A549 (cell line): Measurements from ENCODE around the gene PRRG4.

Source experiments
- ESRRA ChIP-seq: fragments of 150-350 bp; IDR thresholded peaks from 2 replicates; pipeline ENCODE4 v1.6.1; 2014; ENCODE audit warnings: mild to moderate bottlenecking, low read length, borderline replicate concordance
- FOXS1 ChIP-seq: fragments of 250-450 bp; sonication (Bioruptor Pico); IDR thresholded peaks from 2 replicates; pipeline ENCODE4 v1.5.0; 2020; ENCODE audit warnings: mild to moderate bottlenecking, moderate library complexity
- POLR2A ChIP-seq: IDR thresholded peaks from 2 replicates; pipeline ENCODE4 v1.6.1; 2012; ENCODE audit warnings: mild to moderate bottlenecking, low read length
- RNF2 ChIP-seq: fragments of 200-600 bp; sonication (generic); IDR thresholded peaks from 2 replicates; pipeline ENCODE4 v1.6.1; 2016; ENCODE audit warnings: low read depth, mild to moderate bottlenecking, antibody characterized with exemption, moderate library complexity, borderline replicate concordance
- USF2 ChIP-seq: fragments of 450-650 bp; IDR thresholded peaks from 2 replicates; pipeline ENCODE4 v1.6.1; 2014; ENCODE audit warnings: antibody characterized with exemption

DNA sequence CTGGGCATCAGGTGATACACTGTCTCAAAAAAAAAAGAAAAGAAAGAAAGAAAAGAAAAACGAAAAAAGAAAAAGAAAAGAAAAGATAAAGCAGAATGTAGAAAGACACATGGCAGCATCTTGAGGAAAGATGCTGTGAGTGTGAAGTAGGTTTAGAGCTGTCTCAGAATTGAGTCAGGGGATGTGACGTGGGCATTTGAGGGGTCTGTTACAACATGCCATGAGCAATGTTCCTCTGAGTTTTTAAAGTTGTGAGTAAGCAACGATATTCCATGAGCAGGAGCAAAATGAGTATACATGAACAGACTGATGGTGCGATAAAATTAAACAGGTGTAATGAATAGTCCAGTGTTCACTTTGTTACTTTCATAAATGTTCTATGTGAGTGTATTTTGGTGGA is 51.6 kb downstream of the PRRG4 start:
- TF ChIP-seq RNF2 (no peak), FOXS1 (CRISPR knock-in tag) (no peak), ESRRA (no peak), POLR2A (no peak), USF2 (no peak)
